ENCODE measurements around the gene EHMT1. TPM values are rescaled to one million over a fixed set of nuclear protein-coding genes. Genes with fewer than 3 reads are reported as not detected.

EHMT1 gene
- total and polyA plus RNA-seq, 2 of the 13 experiments (the other 11 are each of a cell fraction or from before 2014, with no cell fraction given) = 23.0 to 27.1 TPM

GRCh38 chr9:137716694-137717287 lies 98.0 kb downstream of the EHMT1 start (continued):
- TF ChIP-seq FOXO4 (CRISPR knock-in tag; conservative IDR thresholded peaks at IDR 0.05) = no peak
- no peak for TF ChIP-seq KAT8 (CRISPR knock-in tag; IDR thresholded peaks at IDR 0.05)

- Histone ChIP-seq H3K79me2 (ENCODE audit: insufficient read depth, low read length) (peaks cover 5% of the 10 kb centered on the region), H3K4me2 (ENCODE audit: low read depth, low read length) (no peak overlapping the region), H3K4me3 (replicated peaks in 1 of 3; ENCODE audit: insufficient read depth in 1 of 3, low read depth in 2 of 3, low read length in 3 of 3) (no peak overlapping the region), H2AFZ (ENCODE audit: low read length) (no peak overlapping the region), H3K9ac (ENCODE audit: insufficient read depth, low read depth, low read length) (no peak overlapping the region), H3K27ac (ENCODE audit: extremely low read length, insufficient read depth, low read length) (no peak overlapping the region), H3K36me3 (replicated peaks in 1 of 2; ENCODE audit: control insufficient read depth in 1 of 2, insufficient read depth in 2 of 2, low read length in 2 of 2) (peaks cover 1 to 39% of the 10 kb centered on the region in 2 experiments; a peak in 4 of 5 replicates), H3K27me3 (ENCODE audit: control insufficient read depth in 1 of 2, insufficient read depth in 2 of 2, low read length in 2 of 2) (no peaks in the 10 kb centered on the region), H3K9me3 (ENCODE audit: low read length) (no peaks in the 10 kb centered on the region), H3K4me1 (ENCODE audit: insufficient read depth, low read length) (no peaks in the 10 kb centered on the region), H4K20me1 (ENCODE audit: insufficient read depth, low read length) (no peaks in the 10 kb centered on the region)
- intact Hi-C loops (cut with micrococcal nuclease; ENCODE audit: unreplicated experiment) = no loop called here
- no peak for TF ChIP-seq PRPF4 (IDR thresholded peaks at IDR 0.05; ENCODE audit: low read depth, low read length, poor library complexity, severe bottlenecking)
- no peak for TF ChIP-seq ISX (CRISPR knock-in tag; conservative IDR thresholded peaks at IDR 0.05)
- no peak for TF ChIP-seq ETV6 (CRISPR knock-in tag; conservative IDR thresholded peaks at IDR 0.05)
- TF ChIP-seq TGIF2 (CRISPR knock-in tag; IDR thresholded peaks at IDR 0.05) = no peak
- TF ChIP-seq ZBTB4 (CRISPR knock-in tag; IDR thresholded peaks at IDR 0.05; ENCODE audit: borderline replicate concordance) = no peak
- TF ChIP-seq SIN3A (IDR thresholded peaks at IDR 0.05; ENCODE audit: borderline replicate concordance, low read depth, low read length) = no peak
- no peak for TF ChIP-seq ZNF747 (CRISPR knock-in tag; IDR thresholded peaks at IDR 0.05; ENCODE audit: borderline replicate concordance)
- TF ChIP-seq ZNF446 (CRISPR knock-in tag; IDR thresholded peaks at IDR 0.05) = no peak
- ATAC-seq = no peak
- in situ Hi-C loops (cut with HindIII; ENCODE audit: extremely low pct_ligation_motif_present, low pct_unique_long_range_greater_than_20kb) = no loop called here
- FAIRE-seq = no peak
- WGBS (ENCODE audit: low lambda C conversion rate) = 96% methylated on average over 26 of the region's 28 CpGs
- no peak for DNase-seq (ENCODE audit: low spot score)
- POLR2A ChIA-PET = no interaction called here
- CTCF ChIA-PET (ENCODE audit: low intra/inter-chr PET ratio, low total read pairs) = no interaction called here
- BruUV-seq (replicated peaks) = no TSS peak
These were observed 99.0 kb downstream of the EHMT1 start for GRCh38 chr9:137717776-137718327.

Data from HepG2 (cell line).